DND-41 (cell line): ENCODE measurements around the gene CAMP.

Experiments
- ATAC-seq: fragments of 200-7000 bp; cut with Tn5 transposase; 3 replicates; pipeline ENCODE4 v1.9.1; 2021; ENCODE audit warnings: low read depth; ENCODE audit not compliant: insufficient read depth
- DNase-seq: peaks from one replicate; pipeline ENCODE4 v3.0.0-alpha.2; 2020
- H2AFZ ChIP-seq: 2 replicates; pipeline ENCODE4 v1.6.0; 2012; ENCODE audit warnings: low read depth, low read length
- H3K27ac ChIP-seq: 2 replicates; pipeline ENCODE4 v1.5.1; 2012; ENCODE audit warnings: low read length, inconsistent platforms
- H3K27me3 ChIP-seq: fragments of 200-600 bp; sonication (generic); 2 replicates; pipeline ENCODE4 v1.6.0; 2012; ENCODE audit warnings: low read length, mild to moderate bottlenecking, inconsistent platforms; ENCODE audit not compliant: insufficient read depth, poor library complexity
- H3K36me3 ChIP-seq: 2 replicates; pipeline ENCODE4 v1.5.1; 2012; ENCODE audit warnings: low read length, inconsistent platforms; ENCODE audit not compliant: insufficient read depth
- H3K4me1 ChIP-seq: 2 replicates; pipeline ENCODE4 v1.5.1; 2012; ENCODE audit warnings: mild to moderate bottlenecking, low read length; ENCODE audit not compliant: insufficient read depth
- H3K4me2 ChIP-seq: 2 replicates; pipeline ENCODE4 v1.6.0; 2012; ENCODE audit warnings: mild to moderate bottlenecking, moderate library complexity, low read length, inconsistent platforms; ENCODE audit not compliant: insufficient read depth
- H3K4me3 ChIP-seq, 2 experiments: fragments of 200-600 bp in 1 of 2; shearing (Covaris generic) in 1 of 2; 2 replicates each; pipeline ENCODE4 v1.5.1; 2012 to 2016; ENCODE audit warnings: inconsistent platforms in 2 of 2, low read length in 2 of 2, mild to moderate bottlenecking in 2 of 2, low read depth in 1 of 2, moderate library complexity in 1 of 2
- H3K79me2 ChIP-seq: 2 replicates; pipeline ENCODE4 v1.6.0; 2012; ENCODE audit warnings: low read length, inconsistent platforms; ENCODE audit not compliant: insufficient read depth
- H3K9ac ChIP-seq: 2 replicates; pipeline ENCODE4 v1.6.0; 2012; ENCODE audit warnings: low read depth, mild to moderate bottlenecking, inconsistent platforms, low read length, moderate library complexity
- H3K9me3 ChIP-seq: 2 replicates; pipeline ENCODE4 v1.5.1; 2012; ENCODE audit warnings: low read length, moderate library complexity, mild to moderate bottlenecking, inconsistent platforms; ENCODE audit not compliant: insufficient read depth, severe bottlenecking
- H4K20me1 ChIP-seq: 2 replicates; pipeline ENCODE4 v1.6.0; 2012; ENCODE audit warnings: low read length; ENCODE audit not compliant: insufficient read depth
- CTCF ChIP-seq: IDR thresholded peaks from 2 replicates; pipeline ENCODE4 v1.5.1; 2012; ENCODE audit warnings: borderline replicate concordance, low read length, moderate library complexity, mild to moderate bottlenecking; ENCODE audit not compliant: poor library complexity, severe bottlenecking; ENCODE audit errors: extremely low read depth
- EZH2 ChIP-seq: IDR thresholded peaks from 3 replicates; pipeline ENCODE4 v1.6.1; 2012; ENCODE audit warnings: borderline replicate concordance, low read depth, mild to moderate bottlenecking, moderate library complexity, low read length, inconsistent platforms; ENCODE audit not compliant: severe bottlenecking

Gene CAMP

GRCh38 chr3:48186631-48187300 lies 36.5 kb upstream of the CAMP start:
- peak overlapping the region; percentile 69; the same call in 1 of the 2 replicates for H2AFZ ChIP-seq
- peaks cover 69% of the 10 kb centered on the region for H3K79me2 ChIP-seq
- no peaks in the 10 kb centered on the region for H3K27me3 ChIP-seq
- ATAC-seq (no peak), DNase-seq (no peak)
- peaks cover 59% of the 10 kb centered on the region for H3K36me3 ChIP-seq
- H3K4me3 ChIP-seq: peak overlapping the region; percentile 62 to 69
- H3K4me2 ChIP-seq: peak overlapping the region; percentile 78
- peaks cover 46% of the 10 kb centered on the region for H4K20me1 ChIP-seq
- H3K4me1 ChIP-seq: peaks cover 58% of the 10 kb centered on the region
- H3K9ac ChIP-seq: peak overlapping the region; percentile 97
- no peaks in the 10 kb centered on the region for H3K9me3 ChIP-seq
- TF ChIP-seq EZH2 (no peak), CTCF (no peak)
- peak overlapping the region; percentile 83 for H3K27ac ChIP-seq

GRCh38 chr3:48187301-48187578 lies 36.1 kb upstream of the CAMP start:
- Histone ChIP-seq H3K4me3 (peak overlapping the region; percentile 62 to 69), H3K36me3 (peaks cover 54% of the 10 kb centered on the region), H3K9me3 (no peaks in the 10 kb centered on the region), H3K4me1 (peaks cover 54% of the 10 kb centered on the region), H3K9ac (peak overlapping the region; percentile 97), H3K27me3 (no peaks in the 10 kb centered on the region), H3K27ac (peak overlapping the region; percentile 83), H3K4me2 (peak overlapping the region; percentile 78), H2AFZ (peak overlapping the region; percentile 69; the same call in 1 of the 2 replicates), H3K79me2 (peaks cover 64% of the 10 kb centered on the region), H4K20me1 (peaks cover 42% of the 10 kb centered on the region)
- no peak for TF ChIP-seq CTCF
- TF ChIP-seq EZH2: no peak
- DNase-seq (no peak), ATAC-seq (no peak)

- H3K79me2 ChIP-seq: peaks cover 59% of the 10 kb centered on the region
- peak; percentile 23 for ATAC-seq
- peaks cover 49% of the 10 kb centered on the region for H3K36me3 ChIP-seq
- peak overlapping the region; percentile 83 for H3K27ac ChIP-seq
- H3K4me2 ChIP-seq: peak overlapping the region; percentile 78
- H3K9ac ChIP-seq: peak overlapping the region; percentile 97
- peak; percentile 32 for DNase-seq
- peaks cover 37% of the 10 kb centered on the region for H4K20me1 ChIP-seq
- peak overlapping the region; percentile 62 to 69 for H3K4me3 ChIP-seq
- no peaks in the 10 kb centered on the region for H3K9me3 ChIP-seq
- H3K4me1 ChIP-seq: peaks cover 49% of the 10 kb centered on the region
- no peaks in the 10 kb centered on the region for H3K27me3 ChIP-seq
- peak overlapping the region; percentile 69 for H2AFZ ChIP-seq
- no peak for TF ChIP-seq EZH2
- peak; percentile 2 for TF ChIP-seq CTCF
These were observed 35.6 kb upstream of the CAMP start for GRCh38 chr3:48187579-48188265.
